Tibial nerve (tissue), 4 donors: ENCODE data around the gene TEX50. TPM values are rescaled to one million over a fixed set of nuclear protein-coding genes. Genes with fewer than 3 reads are reported as not detected.

Source experiments
- DNase-seq, 2 donors: peaks; one replicate each; pipeline ENCODE4 v3.0.0-alpha.2; 2019; ENCODE audit warnings: low spot score in 2 of 2
- H3K27ac ChIP-seq, 4 donors: fragments of 200-600 bp; sonication (generic) in 3 of 4; one replicate each; pipeline ENCODE4 v1.5.1; 2017 to 2019; ENCODE audit warnings: mild to moderate bottlenecking in 1 of 4
- H3K27me3 ChIP-seq, 2 donors: fragments of 200-600 bp; sonication (generic) in 1 of 2; one replicate each; pipeline versions ENCODE4 v1.5.1 to v1.6.0; 2017 to 2019
- H3K36me3 ChIP-seq, 3 donors: fragments of 200-600 bp; sonication (generic); one replicate each; pipeline ENCODE4 v1.5.1; 2018 to 2019
- H3K4me1 ChIP-seq, 4 donors: fragments of 200-600 bp; sonication (generic) in 3 of 4; one replicate each; pipeline ENCODE4 v1.5.1; 2017 to 2019
- H3K4me3 ChIP-seq, 4 donors: fragments of 200-600 bp; sonication (generic) in 3 of 4; one replicate each; pipeline ENCODE4 v1.5.1; 2017 to 2019; ENCODE audit warnings: mild to moderate bottlenecking in 1 of 4, moderate library complexity in 1 of 4
- H3K9me3 ChIP-seq, 4 donors: fragments of 200-600 bp; sonication (generic) in 3 of 4; one replicate each; pipeline ENCODE4 v1.5.1; 2017 to 2019
- CTCF ChIP-seq, 5 experiments: fragments of 200-600 bp in 3 of 5; fragments of 450-650 bp in 2 of 5; sonication (generic) in 3 of 5; IDR thresholded peaks; one replicate each; pipeline ENCODE4 v1.5.1; 2016 to 2019; ENCODE audit warnings: antibody characterized with exemption in 5 of 5, mild to moderate bottlenecking in 3 of 5, moderate library complexity in 2 of 5
- EP300 ChIP-seq, 2 donors: sonication (generic); formaldehyde crosslinking; IDR thresholded peaks; one replicate each; pipeline ENCODE4 v1.6.1; 2017; ENCODE audit warnings: antibody characterized with exemption in 2 of 2, mild to moderate bottlenecking in 1 of 2
- POLR2A ChIP-seq, 2 donors: fragments of 450-650 bp; IDR thresholded peaks; one replicate each; pipeline ENCODE4 v1.6.1; 2017; ENCODE audit warnings: antibody characterized with exemption in 2 of 2, mild to moderate bottlenecking in 2 of 2, moderate library complexity in 2 of 2
- WGBS, 2 donors: methylation state at CpG; one replicate each; pipeline ENCODE4 v1.1.5; 2018; 5-methylcytosine and 5-hydroxymethylcytosine counted together
- total RNA-seq, 4 donors: library from RNA; depleted of rRNA; stranded (reverse); fragments of >200 nt; gene quantifications; one replicate each; pipeline ENCODE4 v1.1.0, GENCODE V29; 2016

The TEX50 gene
- total RNA-seq, 4 donors from 2014 or later: not detected

DNA sequence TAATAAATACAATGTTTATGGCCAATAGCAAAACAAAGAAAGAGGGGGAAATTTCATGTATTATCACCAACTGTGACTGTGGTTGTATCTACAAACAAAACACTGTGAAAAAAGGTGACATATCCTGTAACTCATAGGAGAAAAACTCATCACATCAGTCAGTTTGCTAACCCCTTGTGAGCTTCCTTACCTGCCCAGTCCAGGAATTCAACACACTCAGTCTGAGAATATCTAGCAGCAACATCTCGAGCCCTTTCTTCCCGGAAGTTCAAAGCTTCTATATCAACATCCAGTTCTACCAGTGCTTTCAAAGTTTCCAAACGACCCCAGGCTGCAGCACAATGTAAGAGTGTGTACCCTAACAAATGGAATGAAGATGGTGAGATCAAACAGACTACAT is 11.5 kb downstream of the TEX50 start:
- Histone ChIP-seq H3K4me3 (no peak overlapping the region), H3K36me3 (no peaks in the 10 kb centered on the region), H3K4me1 (no peaks in the 10 kb centered on the region), H3K9me3 (peaks cover 0 to 6% (median 0%) of the 10 kb centered on the region in 4 donors), H3K27me3 (no peaks in the 10 kb centered on the region), H3K27ac (no peak overlapping the region)
- no peak for DNase-seq
- 67 to 75% methylated on average over 3 of the region's 3 CpGs for WGBS, 2 donors
- TF ChIP-seq POLR2A (IDR thresholded peaks at IDR 0.05): no peak
- TF ChIP-seq EP300 (IDR thresholded peaks at IDR 0.05): no peak
- TF ChIP-seq CTCF (IDR thresholded peaks at IDR 0.05): no peak

DNA sequence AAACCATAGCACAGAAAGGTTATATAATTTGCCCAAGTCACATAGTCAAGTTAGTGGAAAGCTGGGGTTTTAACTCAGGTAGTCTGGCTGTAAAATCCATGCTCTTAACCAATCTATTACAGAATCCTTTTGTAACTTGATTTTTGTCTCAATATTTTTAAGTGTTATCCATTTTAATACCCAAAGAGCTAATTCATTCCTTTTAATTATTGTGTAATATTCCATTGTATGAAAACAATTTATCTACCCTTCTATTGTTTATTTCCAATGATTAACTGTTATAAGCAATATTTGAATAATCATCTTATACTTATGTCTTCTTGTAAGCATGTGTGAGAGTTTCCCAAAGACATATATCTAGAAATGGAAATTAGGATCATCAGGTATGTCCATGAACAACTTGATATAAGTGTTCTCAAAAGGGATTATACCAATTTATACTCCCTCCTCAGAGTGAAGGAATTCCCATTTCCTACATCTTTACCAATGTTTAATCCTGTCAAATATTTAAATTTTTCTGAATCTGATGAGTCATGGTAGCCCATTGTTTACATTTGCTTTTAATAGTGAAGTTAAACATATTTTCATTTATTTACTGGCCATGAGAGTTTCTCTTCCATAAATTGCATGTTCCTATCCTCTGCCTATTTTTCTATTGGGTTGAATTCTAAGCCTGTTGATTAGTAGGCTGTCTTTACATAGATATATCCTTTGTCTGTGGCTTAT is 13.9 kb downstream of the TEX50 start:
- H3K9me3 ChIP-seq: peaks cover 0 to 8% (median 0%) of the 10 kb centered on the region in 4 donors
- H3K36me3 ChIP-seq: no peaks in the 10 kb centered on the region
- DNase-seq: no peak
- H3K4me3 ChIP-seq: no peak overlapping the region
- no peaks in the 10 kb centered on the region for H3K27me3 ChIP-seq
- no peak overlapping the region for H3K27ac ChIP-seq
- no peaks in the 10 kb centered on the region for H3K4me1 ChIP-seq
- TF ChIP-seq CTCF (IDR thresholded peaks at IDR 0.05): no peak
- TF ChIP-seq EP300 (IDR thresholded peaks at IDR 0.05): no peak
- no peak for TF ChIP-seq POLR2A (IDR thresholded peaks at IDR 0.05)

DNA sequence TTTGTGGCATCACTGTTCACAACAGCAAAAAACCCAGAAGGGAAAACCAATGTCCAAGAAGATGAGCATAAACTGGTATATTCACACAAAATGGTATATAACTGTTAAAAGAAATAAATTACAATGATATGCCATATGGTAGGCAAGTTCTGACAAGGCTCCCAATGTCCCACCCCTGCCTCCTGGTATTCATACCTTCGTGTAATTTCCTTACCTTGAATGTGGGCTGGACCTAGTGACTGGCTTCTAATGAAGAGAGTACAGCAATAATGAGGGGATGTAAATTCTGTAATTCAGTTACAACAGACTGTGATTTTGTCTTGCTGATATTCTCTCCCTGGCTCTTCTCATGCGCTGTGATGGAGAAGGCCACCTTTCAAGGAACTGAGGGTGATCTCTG is 25.2 kb downstream of the TEX50 start:
- H3K27me3 ChIP-seq: no peaks in the 10 kb centered on the region
- no peaks in the 10 kb centered on the region for H3K36me3 ChIP-seq
- H3K4me1 ChIP-seq: no peaks in the 10 kb centered on the region
- no peak for DNase-seq
- H3K4me3 ChIP-seq: no peak overlapping the region
- H3K27ac ChIP-seq: no peak overlapping the region
- no peak for TF ChIP-seq POLR2A (IDR thresholded peaks at IDR 0.05)
- TF ChIP-seq CTCF (IDR thresholded peaks at IDR 0.05): no peak
- TF ChIP-seq EP300 (IDR thresholded peaks at IDR 0.05): no peak
- H3K9me3 ChIP-seq: peaks cover 0 to 12% (median 0%) of the 10 kb centered on the region in 4 donors
- WGBS, 2 donors: 89 to 91% methylated on average over 2 of the region's 2 CpGs

- no peaks in the 10 kb centered on the region for H3K27me3 ChIP-seq
- no peak overlapping the region for H3K27ac ChIP-seq
- WGBS, 2 donors: 88 to 97% methylated on average over 1 of the region's 1 CpG
- no peaks in the 10 kb centered on the region for H3K4me1 ChIP-seq
- no peak for DNase-seq
- no peak overlapping the region for H3K4me3 ChIP-seq
- peaks cover 0 to 3% (median 0%) of the 10 kb centered on the region in 4 donors for H3K9me3 ChIP-seq
- no peaks in the 10 kb centered on the region for H3K36me3 ChIP-seq
- no peak for TF ChIP-seq EP300 (IDR thresholded peaks at IDR 0.05)
- no peak for TF ChIP-seq CTCF (IDR thresholded peaks at IDR 0.05)
- no peak for TF ChIP-seq POLR2A (IDR thresholded peaks at IDR 0.05)
Observed at GRCh38 chr1:173661271-173661670, 26.1 kb downstream of the TEX50 start.

DNA sequence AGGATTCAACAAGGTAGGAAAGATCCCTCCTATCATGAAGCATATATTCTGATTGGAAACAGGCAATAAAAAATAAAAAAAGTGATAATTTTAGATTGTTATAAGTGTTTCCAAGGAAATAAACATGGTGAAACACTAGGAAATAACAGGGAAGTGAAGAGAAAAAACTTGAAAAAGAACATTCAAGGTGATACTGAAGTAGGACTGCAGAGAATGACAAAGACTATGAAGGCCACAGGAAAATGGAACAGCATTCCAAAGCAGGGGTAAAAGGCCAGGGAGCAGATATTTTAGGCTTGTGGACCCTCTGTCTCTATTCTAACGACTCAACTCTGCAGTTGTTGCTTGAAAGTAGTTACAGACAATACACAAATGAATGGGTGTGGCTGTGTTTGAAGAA is 26.6 kb downstream of the TEX50 start:
- H3K4me3 ChIP-seq: no peak overlapping the region
- no peak for TF ChIP-seq POLR2A (IDR thresholded peaks at IDR 0.05)
- no peak for TF ChIP-seq CTCF (IDR thresholded peaks at IDR 0.05)
- TF ChIP-seq EP300 (IDR thresholded peaks at IDR 0.05): no peak
- 41 to 51% methylated on average over 1 of the region's 1 CpG for WGBS, 2 donors

More for the DNA sequence above, 26.6 kb downstream of the TEX50 start:
- Histone ChIP-seq H3K9me3 (no peaks in the 10 kb centered on the region), H3K36me3 (no peaks in the 10 kb centered on the region), H3K27me3 (no peaks in the 10 kb centered on the region), H3K27ac (no peak overlapping the region), H3K4me1 (no peaks in the 10 kb centered on the region)
- no peak for DNase-seq
